HG02852 (cell line): ENCODE data around the gene PCSK5.

Experiments used
- ATAC-seq: cut with Tn5 transposase; IDR thresholded peaks from one replicate; pipeline ENCODE4 v1.9.1; 2021; ENCODE audit warnings: mild to moderate bottlenecking, moderate library complexity; ENCODE audit not compliant: unreplicated experiment

Gene PCSK5

GRCh38 chr9:75918909-75919308, 28.4 kb downstream of the PCSK5 start:
- no peak for ATAC-seq

- no peak for ATAC-seq
Measured at GRCh38 chr9:75921391-75922127, 31.1 kb downstream of the PCSK5 start.

GRCh38 chr9:75926385-75926784, 35.9 kb downstream of the PCSK5 start:
- ATAC-seq = no peak

- no peak for ATAC-seq
Measured at GRCh38 chr9:75927356-75927755, 36.9 kb downstream of the PCSK5 start.

GRCh38 chr9:75930190-75930589, 39.7 kb downstream of the PCSK5 start:
- ATAC-seq = no peak

- ATAC-seq = no peak
Measured at GRCh38 chr9:75930730-75931321, 40.4 kb downstream of the PCSK5 start.

GRCh38 chr9:75933982-75934381, 43.5 kb downstream of the PCSK5 start:
- ATAC-seq = no peak

- ATAC-seq = no peak
Measured at GRCh38 chr9:75935591-75935990, 45.1 kb downstream of the PCSK5 start.

GRCh38 chr9:75937521-75938258, 47.2 kb downstream of the PCSK5 start:
- no peak for ATAC-seq

GRCh38 chr9:75938946-75939345, 48.5 kb downstream of the PCSK5 start:
- no peak for ATAC-seq

- no peak for ATAC-seq
Measured at GRCh38 chr9:75939536-75940111, 49.2 kb downstream of the PCSK5 start.

- no peak for ATAC-seq
Measured at GRCh38 chr9:75941066-75941465, 50.6 kb downstream of the PCSK5 start.

- ATAC-seq = no peak
Measured at GRCh38 chr9:75941577-75942311, 51.3 kb downstream of the PCSK5 start.

GRCh38 chr9:75946766-75947165, 56.3 kb downstream of the PCSK5 start:
- ATAC-seq = no peak

- no peak for ATAC-seq
Measured at GRCh38 chr9:75947233-75947632, 56.8 kb downstream of the PCSK5 start.

- ATAC-seq = no peak
Measured at GRCh38 chr9:75950998-75951397, 60.5 kb downstream of the PCSK5 start.

GRCh38 chr9:75953218-75953617, 62.7 kb downstream of the PCSK5 start:
- ATAC-seq = no peak

GRCh38 chr9:75956161-75956560, 65.7 kb downstream of the PCSK5 start:
- ATAC-seq = no peak

GRCh38 chr9:75957116-75957515, 66.6 kb downstream of the PCSK5 start:
- ATAC-seq = no peak

GRCh38 chr9:75958226-75958625, 67.8 kb downstream of the PCSK5 start:
- no peak for ATAC-seq

- ATAC-seq = no peak
Measured at GRCh38 chr9:75960551-75960950, 70.1 kb downstream of the PCSK5 start.
